Smooth muscle cell (in vitro differentiated cells): ENCODE data around the gene ALPK3. TPM values are rescaled to one million over a fixed set of nuclear protein-coding genes. Genes with fewer than 3 reads are reported as not detected.

Source experiments
- DNase-seq: peaks from one replicate; lab custom pipeline; 2025; ENCODE audit not compliant: unreplicated experiment; lab: John Stamatoyannopoulos, UW
- H2AFZ ChIP-seq: fragments of 200-600 bp; sonication (generic); 2 replicates; pipeline ENCODE4 v1.6.0; 2016; ENCODE audit warnings: antibody characterized with exemption, low read depth, mild to moderate bottlenecking
- H3F3A ChIP-seq: fragments of 200-600 bp; sonication (generic); 2 replicates; pipeline ENCODE4 v1.6.0; 2017; ENCODE audit warnings: antibody characterized with exemption, low read depth
- H3K27ac ChIP-seq: fragments of 200-600 bp; sonication (generic); 2 replicates; pipeline ENCODE4 v1.5.1; 2016; ENCODE audit warnings: low read depth, mild to moderate bottlenecking
- H3K27me3 ChIP-seq: fragments of 200-600 bp; sonication (generic); 2 replicates; pipeline ENCODE4 v1.6.1; 2016; ENCODE audit warnings: low read depth, mild to moderate bottlenecking
- H3K36me3 ChIP-seq: fragments of 200-600 bp; sonication (generic); 2 replicates; pipeline ENCODE4 v1.5.1; 2016; ENCODE audit warnings: low read depth
- H3K4me1 ChIP-seq: fragments of 200-600 bp; sonication (generic); 2 replicates; pipeline ENCODE4 v1.5.1; 2016; ENCODE audit warnings: low read depth
- H3K4me2 ChIP-seq: fragments of 200-600 bp; sonication (generic); 2 replicates; pipeline ENCODE4 v1.6.0; 2016; ENCODE audit warnings: mild to moderate bottlenecking
- H3K4me3 ChIP-seq: fragments of 200-600 bp; sonication (generic); 2 replicates; pipeline ENCODE4 v1.5.1; 2016; ENCODE audit warnings: mild to moderate bottlenecking
- H3K79me2 ChIP-seq: fragments of 200-600 bp; sonication (generic); 2 replicates; pipeline ENCODE4 v1.6.0; 2016; ENCODE audit warnings: low read depth, mild to moderate bottlenecking
- H3K9ac ChIP-seq: fragments of 200-600 bp; sonication (generic); 2 replicates; pipeline ENCODE4 v1.6.0; 2016; ENCODE audit warnings: low read depth
- H3K9me3 ChIP-seq: fragments of 200-600 bp; sonication (generic); replicated peaks from 2 replicates; pipeline ENCODE4 v1.5.1; 2016; ENCODE audit warnings: low read depth
- H4K20me1 ChIP-seq: fragments of 200-600 bp; sonication (generic); 2 replicates; pipeline ENCODE4 v1.6.0; 2016; ENCODE audit warnings: low read depth
- WGBS: methylation state at CpG from one replicate; pipeline ENCODE4 v1.1.7; 2016; ENCODE audit warnings: low lambda C conversion rate; 5-methylcytosine and 5-hydroxymethylcytosine counted together
- polyA plus RNA-seq: library from polyadenylated mRNA; unstranded; fragments of >200 nt; fragmentation: Nextera tagmentation; extraction: Ambion mirVana; gene quantifications from 2 replicates; pipeline ENCODE4 v1.2.1, GENCODE V29; 2016
- total RNA-seq: library from RNA; depleted of rRNA; stranded (reverse); fragments of >200 nt; gene quantifications from 2 replicates; pipeline ENCODE4 v1.2.3, GENCODE V29; 2014
- TF ChIP-seq, protein P1 (sequence below): fragments of 200-600 bp; sonication (generic); IDR thresholded peaks from 2 replicates; pipeline ENCODE4 v1.5.1; 2017; ENCODE audit warnings: borderline replicate concordance, mild to moderate bottlenecking, antibody characterized with exemption; ENCODE audit not compliant: insufficient read depth, poor library complexity, severe bottlenecking

The ALPK3 gene
- total and polyA plus RNA-seq, 2 experiments from 2014 or later = 3.5 to 18.8 TPM

GRCh38 chr15:84819291-84819768 is 2.2 kb downstream of the ALPK3 start:
- WGBS = 32% methylated on average over 3 of the region's 3 CpGs
- Histone ChIP-seq H3K36me3 (no peaks in the 10 kb centered on the region), H3K4me1 (peaks cover 25% of the 10 kb centered on the region), H3K4me3 (peak overlapping the region; percentile 53), H3K9me3 (no peaks in the 10 kb centered on the region), H3K27me3 (no peaks in the 10 kb centered on the region), H3K27ac (peak overlapping the region; percentile 79), H3K4me2 (peak overlapping the region; percentile 85), H3K79me2 (peaks cover 18% of the 10 kb centered on the region), H3K9ac (peak overlapping the region; percentile 20), H2AFZ (no peak overlapping the region), H3F3A (peaks cover 11% of the 10 kb centered on the region), H4K20me1 (peaks cover 12% of the 10 kb centered on the region)
- DNase-seq = no peak
- TF ChIP-seq, protein P1, sequence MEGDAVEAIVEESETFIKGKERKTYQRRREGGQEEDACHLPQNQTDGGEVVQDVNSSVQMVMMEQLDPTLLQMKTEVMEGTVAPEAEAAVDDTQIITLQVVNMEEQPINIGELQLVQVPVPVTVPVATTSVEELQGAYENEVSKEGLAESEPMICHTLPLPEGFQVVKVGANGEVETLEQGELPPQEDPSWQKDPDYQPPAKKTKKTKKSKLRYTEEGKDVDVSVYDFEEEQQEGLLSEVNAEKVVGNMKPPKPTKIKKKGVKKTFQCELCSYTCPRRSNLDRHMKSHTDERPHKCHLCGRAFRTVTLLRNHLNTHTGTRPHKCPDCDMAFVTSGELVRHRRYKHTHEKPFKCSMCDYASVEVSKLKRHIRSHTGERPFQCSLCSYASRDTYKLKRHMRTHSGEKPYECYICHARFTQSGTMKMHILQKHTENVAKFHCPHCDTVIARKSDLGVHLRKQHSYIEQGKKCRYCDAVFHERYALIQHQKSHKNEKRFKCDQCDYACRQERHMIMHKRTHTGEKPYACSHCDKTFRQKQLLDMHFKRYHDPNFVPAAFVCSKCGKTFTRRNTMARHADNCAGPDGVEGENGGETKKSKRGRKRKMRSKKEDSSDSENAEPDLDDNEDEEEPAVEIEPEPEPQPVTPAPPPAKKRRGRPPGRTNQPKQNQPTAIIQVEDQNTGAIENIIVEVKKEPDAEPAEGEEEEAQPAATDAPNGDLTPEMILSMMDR = no peak

DNA sequence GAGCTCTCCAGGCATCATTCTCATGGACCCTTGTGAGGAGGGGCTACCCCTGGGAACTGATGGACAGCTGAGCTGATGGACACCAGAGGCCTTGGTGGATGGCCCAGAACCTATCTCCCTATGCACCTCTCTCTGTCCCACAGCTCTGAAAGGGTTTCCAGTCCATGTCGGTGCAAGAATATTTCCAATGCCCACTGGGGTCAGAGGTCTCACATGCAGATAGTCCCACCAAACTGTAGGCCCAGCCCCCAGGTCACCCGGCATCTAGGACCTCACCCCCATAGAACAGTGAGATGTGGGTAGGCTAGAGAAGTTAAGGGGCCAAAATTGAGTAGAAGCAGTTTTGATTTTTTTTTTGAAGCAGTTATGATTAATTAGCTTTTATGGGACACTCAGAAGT is 2.6 kb downstream of the ALPK3 start:
- DNase-seq = no peak
- no peaks in the 10 kb centered on the region for H3K9me3 ChIP-seq
- peaks cover 16% of the 10 kb centered on the region for H4K20me1 ChIP-seq
- peak overlapping the region; percentile 20 for H3K9ac ChIP-seq
- TF ChIP-seq, protein P1 = no peak
- no peak overlapping the region for H2AFZ ChIP-seq
- 91% methylated on average over 2 of the region's 2 CpGs for WGBS
- H3K27ac ChIP-seq = peak overlapping the region; percentile 79
- H3K27me3 ChIP-seq = no peaks in the 10 kb centered on the region
- peaks cover 11% of the 10 kb centered on the region for H3F3A ChIP-seq
- H3K36me3 ChIP-seq = no peaks in the 10 kb centered on the region
- H3K4me2 ChIP-seq = peak overlapping the region; percentile 85
- peaks cover 25% of the 10 kb centered on the region for H3K4me1 ChIP-seq
- peaks cover 18% of the 10 kb centered on the region for H3K79me2 ChIP-seq
- no peak overlapping the region for H3K4me3 ChIP-seq

DNA sequence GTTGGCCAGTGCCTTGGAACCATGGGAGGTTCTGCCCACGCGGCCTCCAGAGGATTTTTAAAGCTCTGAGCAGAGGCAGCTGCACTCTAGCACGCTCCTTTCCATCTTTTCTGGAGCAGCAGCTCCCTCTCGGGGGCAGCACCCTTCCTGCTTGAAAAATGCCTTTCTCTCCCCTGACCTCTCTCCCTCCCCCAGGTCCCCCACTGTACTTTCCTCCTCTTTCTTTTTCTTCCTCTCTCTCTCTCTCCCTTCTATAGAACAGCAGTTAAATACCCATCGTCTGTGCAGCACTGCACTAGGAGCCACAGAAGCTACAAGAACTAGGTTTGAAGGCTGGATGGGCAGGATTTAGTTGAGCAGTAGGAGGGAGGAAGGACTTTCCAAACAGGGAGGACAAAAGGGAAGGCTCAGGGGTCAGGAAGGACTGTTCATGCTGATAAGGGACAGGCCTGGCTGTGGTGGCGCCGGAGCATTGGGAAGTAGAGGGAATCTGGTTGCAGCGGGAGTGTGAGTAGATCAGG is 4.4 kb downstream of the ALPK3 start:
- no peak overlapping the region for H3K9ac ChIP-seq
- peaks cover 18% of the 10 kb centered on the region for H3K79me2 ChIP-seq
- H4K20me1 ChIP-seq = peaks cover 17% of the 10 kb centered on the region
- no peak overlapping the region for H3K4me2 ChIP-seq
- peaks cover 11% of the 10 kb centered on the region for H3F3A ChIP-seq
- no peaks in the 10 kb centered on the region for H3K36me3 ChIP-seq
- no peaks in the 10 kb centered on the region for H3K9me3 ChIP-seq
- no peak overlapping the region for H3K4me3 ChIP-seq
- H3K4me1 ChIP-seq = peaks cover 25% of the 10 kb centered on the region
- no peak for DNase-seq
- H3K27ac ChIP-seq = no peak overlapping the region
- H2AFZ ChIP-seq = no peak overlapping the region
- no peaks in the 10 kb centered on the region for H3K27me3 ChIP-seq
- WGBS = 44% methylated on average over 8 of the region's 8 CpGs
- TF ChIP-seq, protein P1 = no peak
